SK-N-DZ (cell line): ENCODE data around the gene ATG2A.

Experiments used
- DNase-seq: peaks from one replicate; pipeline ENCODE4 v3.0.0-alpha.2; 2015; ENCODE audit warnings: low spot score

ATG2A gene

GRCh38 chr11:64902102-64902900 lies 14.7 kb downstream of the ATG2A start:
- no peak for DNase-seq

GRCh38 chr11:64900774-64901173 lies 16.2 kb downstream of the ATG2A start:
- no peak for DNase-seq

GRCh38 chr11:64900263-64900678 lies 16.7 kb downstream of the ATG2A start:
- no peak for DNase-seq

GRCh38 chr11:64898541-64898940 lies 18.5 kb downstream of the ATG2A start:
- no peak for DNase-seq

- no peak for DNase-seq
These were observed 18.9 kb downstream of the ATG2A start for GRCh38 chr11:64898076-64898445.

GRCh38 chr11:64897381-64898075 lies 19.5 kb downstream of the ATG2A start:
- no peak for DNase-seq

GRCh38 chr11:64896448-64897022 lies 20.5 kb downstream of the ATG2A start:
- DNase-seq, result no peak

GRCh38 chr11:64894812-64895452 lies 22.1 kb downstream of the ATG2A start:
- DNase-seq, result no peak

GRCh38 chr11:64894070-64894811 lies 22.8 kb downstream of the ATG2A start:
- DNase-seq, result peak; percentile 76

GRCh38 chr11:64893194-64894069 lies 23.6 kb downstream of the ATG2A start:
- DNase-seq, result no peak

- DNase-seq, result no peak
These were observed 24.2 kb downstream of the ATG2A start for GRCh38 chr11:64892838-64893193.

- no peak for DNase-seq
These were observed 24.6 kb downstream of the ATG2A start for GRCh38 chr11:64892411-64892831.

GRCh38 chr11:64891880-64892279 lies 25.1 kb downstream of the ATG2A start:
- no peak for DNase-seq

- DNase-seq, result no peak
These were observed 25.7 kb downstream of the ATG2A start for GRCh38 chr11:64891215-64891848.

GRCh38 chr11:64890522-64890939 lies 26.5 kb downstream of the ATG2A start:
- no peak for DNase-seq

- peak; percentile 67 for DNase-seq
These were observed 28.1 kb downstream of the ATG2A start for GRCh38 chr11:64888729-64889511.

GRCh38 chr11:64888406-64888728 lies 28.6 kb downstream of the ATG2A start:
- no peak for DNase-seq

GRCh38 chr11:64887757-64888405 lies 29.1 kb downstream of the ATG2A start:
- peak; percentile 78 for DNase-seq

- DNase-seq, result no peak
These were observed 29.7 kb downstream of the ATG2A start for GRCh38 chr11:64887234-64887756.
